HG02938 (cell line): ENCODE results near the gene RAD51B.

Experiments used
- ATAC-seq: cut with Tn5 transposase; IDR thresholded peaks from one replicate; pipeline ENCODE4 v1.9.1; 2021; ENCODE audit warnings: mild to moderate bottlenecking, moderate library complexity; ENCODE audit not compliant: unreplicated experiment

The RAD51B gene

GRCh38 chr14:68666899-68667298, 847.3 kb downstream of the RAD51B start:
- no peak for ATAC-seq

GRCh38 chr14:68667313-68667791, 847.8 kb downstream of the RAD51B start:
- ATAC-seq, result no peak

- ATAC-seq, result no peak
These were observed 848.4 kb downstream of the RAD51B start for GRCh38 chr14:68668028-68668427.

- ATAC-seq, result no peak
These were observed 849.0 kb downstream of the RAD51B start for GRCh38 chr14:68668531-68668930.

- ATAC-seq, result no peak
These were observed 849.5 kb downstream of the RAD51B start for GRCh38 chr14:68669111-68669511.

GRCh38 chr14:68669603-68670358, 850.2 kb downstream of the RAD51B start:
- no peak for ATAC-seq

DNA sequence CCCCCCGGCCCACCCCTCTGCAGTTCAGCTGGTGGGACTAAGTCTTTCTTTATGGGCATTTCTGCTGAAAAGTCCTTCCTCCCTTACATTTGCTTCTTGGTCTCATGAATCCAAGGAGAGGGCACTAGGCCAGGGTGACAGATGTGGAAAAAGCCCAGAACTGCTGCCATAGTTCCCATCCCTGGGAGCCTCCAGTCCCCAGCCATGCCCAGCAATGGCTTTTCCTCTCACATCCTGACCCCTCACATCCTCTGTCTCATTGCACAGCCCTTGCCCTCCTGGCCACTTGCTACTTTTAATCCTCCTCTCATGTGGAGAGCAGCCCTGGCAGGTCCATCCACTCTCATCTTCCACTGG, 850.8 kb downstream of the RAD51B start:
- no peak for ATAC-seq

DNA sequence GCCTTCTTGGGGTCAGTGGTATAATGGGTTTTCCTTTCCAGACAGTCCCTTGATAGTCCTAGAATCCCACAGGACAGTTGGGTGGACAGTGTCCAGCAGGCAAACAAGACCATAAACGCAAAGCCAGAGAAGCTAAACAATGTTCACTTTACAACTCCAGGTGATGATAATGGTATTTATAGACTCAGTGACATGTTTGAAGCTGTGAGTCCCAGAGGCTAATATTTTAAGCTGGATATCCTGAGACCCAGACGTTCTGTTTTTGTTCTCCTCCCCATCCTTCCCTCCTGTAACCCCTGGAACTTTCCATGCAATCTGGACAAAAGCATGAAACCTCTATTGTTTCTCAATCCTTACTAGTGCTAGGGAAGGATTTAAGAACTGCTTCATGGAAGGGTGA, 852.3 kb downstream of the RAD51B start:
- no peak for ATAC-seq

GRCh38 chr14:68672609-68673285, 853.2 kb downstream of the RAD51B start:
- ATAC-seq, result no peak

DNA sequence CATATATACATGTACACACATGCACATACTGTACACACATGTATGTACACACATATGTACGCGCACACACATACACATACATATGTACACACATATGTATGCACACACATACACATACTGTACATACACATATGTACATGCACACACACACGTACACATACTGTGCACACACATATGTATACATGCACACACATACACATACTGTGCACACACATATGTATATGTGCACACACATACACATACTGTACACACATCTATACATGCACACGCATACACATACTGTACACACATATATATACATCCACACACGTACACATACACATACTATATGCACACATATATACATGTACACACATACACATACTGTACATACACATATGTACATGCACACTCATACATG, 853.9 kb downstream of the RAD51B start:
- ATAC-seq, result no peak

GRCh38 chr14:68674538-68675232, 855.1 kb downstream of the RAD51B start:
- ATAC-seq, result no peak

GRCh38 chr14:68675233-68675577, 855.6 kb downstream of the RAD51B start:
- no peak for ATAC-seq

DNA sequence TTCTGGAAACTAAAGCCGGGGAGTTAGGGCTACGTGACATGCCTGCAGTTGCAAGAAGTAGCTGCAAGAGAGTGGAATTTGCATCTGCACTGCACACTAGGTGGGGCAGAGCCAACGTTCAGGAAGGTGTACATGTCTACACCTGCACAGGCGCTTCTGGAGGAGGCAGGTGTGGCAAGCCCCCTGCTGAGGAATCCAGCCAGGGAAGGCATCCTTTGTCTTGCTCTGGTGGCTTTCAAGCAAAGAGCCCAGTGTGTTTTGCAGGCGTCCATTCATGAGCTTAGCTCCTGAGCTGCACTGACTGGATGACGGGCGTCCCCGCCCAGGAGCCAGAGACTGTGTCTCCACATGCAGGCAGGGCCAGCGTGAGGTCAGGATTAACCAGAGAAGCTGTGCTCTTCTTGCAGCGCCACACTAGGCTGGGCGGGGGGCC, 856.9 kb downstream of the RAD51B start:
- ATAC-seq, result no peak

- no peak for ATAC-seq
These were observed 857.9 kb downstream of the RAD51B start for GRCh38 chr14:68677476-68677875.

DNA sequence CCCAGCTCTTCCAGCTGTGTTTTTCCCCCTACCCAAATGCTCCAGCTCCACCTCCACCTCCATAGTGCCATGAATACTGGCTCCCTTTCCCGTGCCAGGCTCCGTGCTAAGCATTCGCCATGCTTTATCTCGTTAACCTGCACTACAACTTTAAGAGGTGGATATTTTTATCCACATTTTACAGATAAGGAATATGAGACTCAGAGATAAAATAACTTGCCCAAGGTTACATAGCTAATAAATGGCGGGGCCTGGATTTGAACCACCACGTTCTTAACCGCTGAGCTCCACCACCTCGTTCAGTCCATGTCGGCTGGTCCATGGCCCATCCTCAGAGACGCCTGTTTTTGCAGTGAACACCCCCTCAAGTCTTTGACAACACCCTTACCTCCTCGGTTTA, 858.3 kb downstream of the RAD51B start:
- no peak for ATAC-seq

DNA sequence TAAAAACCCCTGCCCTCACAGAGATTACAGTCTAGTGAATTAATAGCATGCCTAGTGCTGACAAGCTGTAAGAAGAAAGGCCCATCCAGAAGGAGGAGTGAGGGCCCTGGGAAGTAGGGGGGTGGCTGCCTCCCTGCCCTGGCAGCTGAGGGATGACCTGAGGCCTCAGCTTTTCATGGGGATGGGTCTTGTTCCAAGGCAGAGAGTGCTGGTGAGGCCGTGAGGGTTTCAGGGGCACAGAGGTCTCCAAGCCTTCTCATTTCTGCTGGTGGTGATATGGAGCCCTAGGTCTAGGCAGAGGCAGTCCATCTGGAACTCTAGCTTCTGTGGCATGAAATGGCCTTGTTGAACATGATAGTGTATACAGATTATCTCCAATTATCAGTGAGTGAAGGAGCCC, 858.9 kb downstream of the RAD51B start:
- no peak for ATAC-seq

GRCh38 chr14:68679301-68679700, 859.7 kb downstream of the RAD51B start:
- ATAC-seq, result no peak

- ATAC-seq, result no peak
These were observed 860.3 kb downstream of the RAD51B start for GRCh38 chr14:68679746-68680467.

- ATAC-seq, result no peak
These were observed 861.0 kb downstream of the RAD51B start for GRCh38 chr14:68680541-68681051.

DNA sequence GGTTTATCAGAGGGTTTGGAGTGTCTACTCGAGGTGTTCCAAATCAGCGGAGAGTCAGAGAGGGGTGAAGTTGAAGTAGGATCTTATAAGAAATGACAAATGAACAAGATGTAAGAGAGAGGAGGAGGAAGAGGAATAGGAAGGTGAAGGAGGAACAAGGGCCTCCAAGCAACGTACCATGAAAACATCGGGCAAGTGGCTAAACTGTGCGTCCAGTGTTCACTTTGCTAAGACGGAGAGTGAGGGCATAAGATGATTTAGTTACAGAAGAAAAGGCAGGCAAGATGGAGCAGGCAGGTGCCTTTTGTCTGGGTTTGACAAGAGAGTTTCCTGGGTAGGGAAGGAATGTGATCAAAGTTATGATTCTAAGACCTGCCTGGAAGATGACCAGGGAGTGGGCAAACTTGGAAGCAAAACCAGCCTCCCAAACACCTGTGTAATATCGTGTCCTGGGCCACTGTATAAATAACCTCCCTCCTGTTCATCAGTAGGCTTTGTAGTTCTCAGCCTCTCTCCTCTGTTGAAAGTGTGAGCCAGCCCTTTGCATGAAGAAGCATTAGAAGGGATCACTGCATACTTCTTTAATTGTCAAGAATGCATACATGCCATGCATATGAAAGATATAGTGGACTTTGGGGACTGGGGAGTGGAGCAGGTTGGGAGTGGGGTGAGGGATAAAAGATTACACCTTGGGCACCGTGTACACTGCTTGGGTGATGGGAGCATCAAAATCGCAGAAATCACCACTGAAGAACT, 861.9 kb downstream of the RAD51B start:
- no peak for ATAC-seq
